HepG2 (cell line): ENCODE results near the gene SHROOM1. TPM values are rescaled to one million over a fixed set of nuclear protein-coding genes. Genes with fewer than 3 reads are reported as not detected.

Experiments
- ZNF558 ChIP-seq: sonication (generic); formaldehyde crosslinking; IDR thresholded peaks from 2 replicates; pipeline ENCODE4 v1.9.0; 2022; ENCODE audit warnings: mild to moderate bottlenecking, missing genetic modification reagents, borderline replicate concordance
- ZNF713 ChIP-seq: sonication (generic); formaldehyde crosslinking; IDR thresholded peaks from 2 replicates; pipeline ENCODE4 v1.4.0; 2020; ENCODE audit warnings: mild to moderate bottlenecking, missing genetic modification reagents
- ZNF775 ChIP-seq: sonication (generic); formaldehyde crosslinking; IDR thresholded peaks from 2 replicates; pipeline ENCODE4 v1.4.0; 2020; ENCODE audit warnings: missing genetic modification reagents, mild to moderate bottlenecking, moderate library complexity, borderline replicate concordance
- polyA plus RNA-seq, 8 experiments: library from polyadenylated mRNA; depleted of rRNA in 3 of 8; stranded (reverse) in 7 of 8; unstranded in 1 of 8; fragments of >200 nt; fragmentation: Illumina TruSeq in 4 of 8; extraction: Trizol in 4 of 8; gene quantifications; 2 replicates each; pipeline versions ENCODE4 v1.2.1 to v1.2.3, GENCODE V29; 2011 to 2016; ENCODE audit warnings: low read depth in 4 of 8, missing spikeins in 1 of 8, mixed read lengths in 1 of 8; ENCODE audit not compliant: insufficient read depth in 1 of 8
- total RNA-seq, 5 experiments: library from RNA; depleted of rRNA; stranded (reverse); fragments of >200 nt; fragmentation: Illumina TruSeq; extraction: Trizol; gene quantifications; 2 replicates each; pipeline ENCODE4 v1.2.3, GENCODE V29; 2016; ENCODE audit warnings: low read depth in 1 of 5
- TF ChIP-seq, protein P1 (sequence below): sonication (generic); formaldehyde crosslinking; IDR thresholded peaks from 2 replicates; pipeline ENCODE4 v1.4.0; 2020; ENCODE audit warnings: mild to moderate bottlenecking, missing genetic modification reagents
- TF ChIP-seq, protein P2 (sequence below): IDR thresholded peaks from 2 replicates; pipeline ENCODE4 v1.6.1; 2016; ENCODE audit warnings: mild to moderate bottlenecking, missing biosample characterization, missing genetic modification reagents

The SHROOM1 gene
- total and polyA plus RNA-seq, 2 of the 13 experiments (the other 11 are each of a cell fraction or from before 2014, with no cell fraction given), result 18.2 to 25.7 TPM

DNA sequence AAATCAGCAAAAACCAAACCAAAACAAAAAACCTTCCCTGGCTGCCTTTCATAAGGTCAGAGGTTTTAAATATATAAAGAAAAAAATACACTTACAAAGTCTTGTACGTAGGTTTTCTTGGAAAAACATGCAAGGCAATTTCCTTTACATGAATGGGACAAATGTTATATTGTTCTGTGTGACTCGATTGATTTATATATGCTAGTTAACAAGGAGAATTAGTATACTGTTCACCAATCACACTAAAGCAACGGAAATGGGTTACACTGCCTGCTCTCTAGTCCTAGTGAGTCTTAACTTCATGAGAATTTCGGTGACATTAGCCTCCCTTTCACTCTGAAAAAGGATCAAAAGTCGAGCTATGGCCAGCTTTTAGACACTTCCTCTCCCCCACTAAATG lies 30.3 kb upstream of the SHROOM1 start (continued):
- TF ChIP-seq, protein P1, sequence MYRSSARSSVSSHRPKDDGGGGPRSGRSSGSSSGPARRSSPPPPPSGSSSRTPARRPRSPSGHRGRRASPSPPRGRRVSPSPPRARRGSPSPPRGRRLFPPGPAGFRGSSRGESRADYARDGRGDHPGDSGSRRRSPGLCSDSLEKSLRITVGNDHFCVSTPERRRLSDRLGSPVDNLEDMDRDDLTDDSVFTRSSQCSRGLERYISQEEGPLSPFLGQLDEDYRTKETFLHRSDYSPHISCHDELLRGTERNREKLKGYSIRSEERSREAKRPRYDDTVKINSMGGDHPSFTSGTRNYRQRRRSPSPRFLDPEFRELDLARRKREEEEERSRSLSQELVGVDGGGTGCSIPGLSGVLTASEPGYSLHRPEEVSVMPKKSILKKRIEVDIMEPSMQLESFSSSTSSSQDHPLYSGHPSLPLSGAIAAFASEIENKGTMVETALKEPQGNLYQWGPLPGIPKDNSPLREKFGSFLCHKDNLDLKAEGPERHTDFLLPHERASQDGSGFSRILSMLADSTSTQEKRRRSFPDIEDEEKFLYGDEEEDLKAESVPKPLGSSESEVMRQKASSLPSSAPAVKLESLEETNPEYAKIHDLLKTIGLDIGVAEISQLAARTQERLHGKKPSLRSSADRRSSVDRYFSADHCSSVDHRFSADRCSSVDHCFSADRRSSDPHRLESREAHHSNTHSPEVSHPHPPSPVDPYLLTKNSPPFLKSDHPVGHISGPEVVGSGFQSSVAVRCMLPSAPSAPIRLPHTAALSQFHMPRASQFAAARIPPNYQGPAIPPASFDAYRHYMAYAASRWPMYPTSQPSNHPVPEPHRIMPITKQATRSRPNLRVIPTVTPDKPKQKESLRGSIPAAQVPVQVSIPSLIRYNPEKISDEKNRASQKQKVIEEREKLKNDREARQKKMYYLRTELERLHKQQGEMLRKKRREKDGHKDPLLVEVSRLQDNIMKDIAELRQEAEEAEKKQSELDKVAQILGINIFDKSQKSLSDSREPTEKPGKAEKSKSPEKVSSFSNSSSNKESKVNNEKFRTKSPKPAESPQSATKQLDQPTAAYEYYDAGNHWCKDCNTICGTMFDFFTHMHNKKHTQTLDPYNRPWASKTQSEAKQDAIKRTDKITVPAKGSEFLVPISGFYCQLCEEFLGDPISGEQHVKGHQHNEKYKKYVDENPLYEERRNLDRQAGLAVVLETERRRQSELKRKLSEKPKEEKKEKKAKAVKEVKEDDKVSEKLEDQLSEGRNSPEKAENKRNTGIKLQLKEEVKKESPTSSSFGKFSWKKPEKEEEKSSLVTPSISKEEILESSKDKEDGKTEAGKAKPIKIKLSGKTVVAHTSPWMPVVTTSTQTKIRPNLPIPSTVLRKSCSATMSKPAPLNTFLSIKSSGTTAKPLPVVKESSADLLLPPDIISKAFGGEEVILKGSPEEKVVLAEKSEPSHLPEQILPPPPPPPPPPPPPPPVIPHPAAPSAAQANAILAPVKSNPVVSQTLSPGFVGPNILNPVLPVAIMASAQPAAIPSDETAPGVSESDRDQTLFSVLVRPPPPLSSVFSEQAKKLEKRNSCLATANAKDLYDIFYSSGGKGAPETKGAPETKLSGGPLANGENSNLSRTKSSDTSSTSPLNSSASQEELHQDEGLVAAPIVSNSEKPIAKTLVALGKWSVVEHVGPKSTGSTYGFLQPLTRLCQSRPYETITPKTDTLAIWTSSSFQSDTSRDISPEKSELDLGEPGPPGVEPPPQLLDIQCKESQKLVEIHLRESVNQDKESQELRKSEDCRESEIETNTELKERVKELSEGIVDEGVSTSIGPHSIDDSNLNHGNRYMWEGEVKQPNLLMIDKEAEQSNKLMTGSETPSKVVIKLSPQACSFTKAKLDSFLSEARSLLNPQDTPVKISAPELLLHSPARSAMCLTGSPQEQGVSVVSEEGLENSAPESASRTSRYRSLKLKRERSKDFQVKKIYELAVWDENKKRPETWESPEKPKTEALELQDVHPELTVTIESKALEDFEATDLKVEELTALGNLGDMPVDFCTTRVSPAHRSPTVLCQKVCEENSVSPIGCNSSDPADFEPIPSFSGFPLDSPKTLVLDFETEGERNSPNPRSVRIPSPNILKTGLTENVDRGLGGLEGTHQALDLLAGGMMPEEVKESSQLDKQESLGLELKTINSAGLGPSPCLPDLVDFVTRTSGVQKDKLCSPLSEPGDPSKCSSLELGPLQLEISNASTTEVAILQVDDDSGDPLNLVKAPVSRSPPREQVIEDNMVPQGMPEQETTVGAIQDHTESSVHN (CRISPR knock-in tag), result no peak
- TF ChIP-seq ZNF713 (CRISPR knock-in tag) (no peak), ZNF558 (no peak), ZNF775 (CRISPR knock-in tag) (no peak)
- TF ChIP-seq, protein P2, sequence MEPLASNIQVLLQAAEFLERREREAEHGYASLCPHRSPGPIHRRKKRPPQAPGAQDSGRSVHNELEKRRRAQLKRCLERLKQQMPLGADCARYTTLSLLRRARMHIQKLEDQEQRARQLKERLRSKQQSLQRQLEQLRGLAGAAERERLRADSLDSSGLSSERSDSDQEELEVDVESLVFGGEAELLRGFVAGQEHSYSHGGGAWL, result no peak
- TF ChIP-seq, all 625 proteins: peak for 0
